Measurements from ENCODE around the gene SP2.

Gene SP2

DNA sequence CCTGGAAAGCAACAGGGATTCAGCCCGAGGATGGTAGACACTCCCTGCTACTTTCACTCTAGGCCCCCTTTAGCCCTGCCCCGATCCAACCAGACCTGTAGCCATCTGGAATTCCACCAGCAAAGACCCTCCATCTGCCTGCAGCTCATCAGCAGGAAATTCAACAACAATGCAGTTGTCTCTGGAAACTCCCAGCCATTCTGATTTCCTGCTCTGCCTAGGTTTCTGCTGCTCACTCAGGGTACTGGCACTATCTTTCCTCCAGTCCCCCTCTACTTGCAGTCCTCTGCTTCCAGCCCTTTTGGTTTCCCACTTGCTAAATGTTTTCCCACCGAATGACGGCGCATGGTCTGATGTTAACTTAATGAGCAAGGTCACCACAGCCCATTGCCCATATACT is 42.4 kb upstream of the SP2 start:
- TF ChIP-seq PAX5 (IDR thresholded peaks at IDR 0.05; ENCODE audit: insufficient read depth, low read length, severe bottlenecking) (no peak), POLR2AphosphoS5 (IDR thresholded peaks at IDR 0.05; ENCODE audit: low read depth, low read length) (no peak), POU2F2 (IDR thresholded peaks at IDR 0.05; ENCODE audit: low read depth, low read length) (no peak), SPI1 (IDR thresholded peaks at IDR 0.05; ENCODE audit: low read depth, low read length) (no peak), POLR2A (IDR thresholded peaks at IDR 0.05; ENCODE audit: low read depth, low read length) (no peak), TAF1 (IDR thresholded peaks at IDR 0.05; ENCODE audit: low read depth, low read length) (no peak)
- FAIRE-seq (no peak), DNase-seq (ENCODE audit: insufficient read length, low spot score) (no peak)

DNA sequence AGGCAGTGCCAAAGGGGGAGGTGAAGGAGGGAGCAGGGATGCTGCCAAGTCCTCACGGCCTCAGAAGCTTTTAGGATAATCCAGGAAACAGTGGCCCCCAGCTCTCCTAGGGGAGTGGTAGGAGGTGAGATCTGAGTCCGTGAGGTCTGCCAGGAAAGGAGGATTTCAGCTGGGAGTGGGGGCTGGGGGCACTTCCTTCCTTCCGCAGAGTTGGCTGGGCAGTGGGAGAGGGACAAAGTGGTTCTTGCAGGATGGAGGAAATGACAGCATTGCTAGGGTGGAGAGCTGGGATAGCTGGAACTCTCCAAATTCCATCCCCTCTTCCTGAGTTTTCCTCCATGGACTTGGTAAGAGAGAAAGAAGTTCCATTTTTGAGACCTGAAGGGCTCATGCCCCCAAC is 40.3 kb upstream of the SP2 start:
- TF ChIP-seq POLR2A (IDR thresholded peaks at IDR 0.05; ENCODE audit: low read depth, low read length): no peak
- DNase-seq (ENCODE audit: insufficient read length, low spot score) (no peak), FAIRE-seq (no peak)

DNA sequence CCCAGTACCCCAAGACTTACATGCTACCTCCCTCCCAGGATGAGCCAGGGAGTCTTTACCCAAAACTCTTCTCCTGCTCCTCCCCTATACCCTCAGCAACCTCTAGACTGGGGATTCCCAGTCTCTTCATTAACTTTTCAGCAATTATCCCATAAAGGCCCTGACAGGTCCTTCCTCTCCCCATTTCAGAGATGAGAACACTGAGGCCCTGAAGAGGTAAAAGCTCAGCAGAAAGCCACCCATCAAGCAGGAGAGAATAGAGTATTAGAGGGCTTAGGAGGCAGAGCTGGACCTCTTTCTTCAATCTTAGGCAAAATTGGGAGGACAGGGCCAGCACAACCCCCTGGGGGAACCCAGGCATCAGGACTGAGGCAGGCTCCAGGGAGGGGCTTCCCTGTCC is 39.2 kb upstream of the SP2 start:
- FAIRE-seq: no peak

DNA sequence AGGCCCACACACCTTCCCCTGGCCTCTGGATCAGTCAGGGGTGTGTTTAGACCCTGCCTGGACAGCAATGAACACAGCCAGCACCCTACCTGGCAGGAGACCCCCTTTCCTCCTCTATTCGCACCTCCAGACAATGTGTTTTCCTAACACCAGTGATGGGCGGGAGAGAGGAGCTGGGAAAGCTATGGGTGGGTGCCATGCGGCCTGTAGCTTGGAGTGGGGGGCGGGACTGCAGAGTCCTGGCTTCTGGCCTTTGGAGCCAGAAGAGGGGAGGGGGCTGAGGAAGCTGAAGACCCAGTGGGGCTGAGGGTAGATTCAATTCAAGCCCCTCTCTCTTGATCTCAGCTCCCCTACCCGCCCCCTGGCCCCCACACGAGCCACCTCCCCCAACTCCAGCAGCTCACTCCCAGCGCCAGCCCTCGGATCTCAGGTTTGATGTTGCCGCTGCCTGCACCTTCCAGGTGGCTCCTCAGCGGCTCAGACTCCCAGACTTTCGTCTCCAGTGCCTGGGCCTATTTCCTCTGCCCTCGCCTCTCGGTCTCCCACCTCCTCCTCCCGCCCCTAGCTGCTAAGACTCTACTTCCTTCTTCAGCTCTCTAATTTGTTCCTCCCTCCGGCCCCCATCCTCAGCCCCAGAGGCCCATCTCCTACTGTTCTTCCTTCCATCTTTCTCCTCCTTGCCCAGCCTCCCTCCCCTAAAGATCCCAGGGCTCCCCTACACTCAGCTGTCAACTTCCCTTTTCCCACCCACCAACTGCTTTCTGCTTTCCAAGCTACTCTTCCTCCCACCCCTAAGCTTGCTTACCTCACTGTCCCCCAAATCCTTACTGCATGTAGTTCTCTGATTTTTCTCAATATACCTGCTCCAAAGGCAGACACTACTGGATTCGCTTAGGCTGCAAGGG is 38.2 kb upstream of the SP2 start:
- TF ChIP-seq POLR2AphosphoS5 (IDR thresholded peaks at IDR 0.05; ENCODE audit: low read depth, low read length) (no peak), PAX5 (IDR thresholded peaks at IDR 0.05; ENCODE audit: insufficient read depth, low read length, severe bottlenecking) (no peak), SPI1 (IDR thresholded peaks at IDR 0.05; ENCODE audit: low read depth, low read length) (no peak), POU2F2 (IDR thresholded peaks at IDR 0.05; ENCODE audit: low read depth, low read length) (no peak), POLR2A (IDR thresholded peaks at IDR 0.05; ENCODE audit: low read depth, low read length) (no peak), TAF1 (IDR thresholded peaks at IDR 0.05; ENCODE audit: low read depth, low read length) (no peak)
- no peak for FAIRE-seq

More for the DNA sequence above, 39.2 kb upstream of the SP2 start:
- no peak for TF ChIP-seq POLR2A (IDR thresholded peaks at IDR 0.05; ENCODE audit: low read depth, low read length)
- TF ChIP-seq POU2F2 (IDR thresholded peaks at IDR 0.05; ENCODE audit: low read depth, low read length): no peak
- no peak for TF ChIP-seq POLR2AphosphoS5 (IDR thresholded peaks at IDR 0.05; ENCODE audit: low read depth, low read length)
- no peak for TF ChIP-seq TAF1 (IDR thresholded peaks at IDR 0.05; ENCODE audit: low read depth, low read length)
- TF ChIP-seq PAX5 (IDR thresholded peaks at IDR 0.05; ENCODE audit: insufficient read depth, low read length, severe bottlenecking): no peak
- TF ChIP-seq SPI1 (IDR thresholded peaks at IDR 0.05; ENCODE audit: low read depth, low read length): no peak
- no peak for DNase-seq (ENCODE audit: insufficient read length, low spot score)

DNA sequence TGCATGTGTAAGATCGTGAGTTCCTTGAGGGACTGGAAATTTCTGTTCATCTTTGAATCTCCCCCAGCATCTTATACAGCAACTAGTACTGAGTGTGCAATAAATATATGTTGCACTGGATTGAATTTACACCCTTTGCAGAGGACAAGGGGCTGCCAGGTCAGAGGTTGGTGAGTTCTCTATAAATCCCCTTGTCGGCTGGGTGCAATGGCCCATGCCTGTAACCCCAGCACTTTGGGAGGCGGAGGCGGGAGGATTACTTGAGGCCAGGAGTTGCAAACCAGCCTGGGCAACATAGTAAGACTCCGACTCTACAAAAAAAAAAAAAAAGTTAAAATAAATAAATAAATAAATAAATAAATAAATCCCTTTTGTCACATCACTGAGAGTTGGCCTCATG is 35.6 kb upstream of the SP2 start:
- DNase-seq (ENCODE audit: insufficient read length, low spot score) (no peak), FAIRE-seq (no peak)
- TF ChIP-seq POLR2A (IDR thresholded peaks at IDR 0.05; ENCODE audit: low read depth, low read length) (no peak), POLR2AphosphoS5 (IDR thresholded peaks at IDR 0.05; ENCODE audit: low read depth, low read length) (no peak), POU2F2 (IDR thresholded peaks at IDR 0.05; ENCODE audit: low read depth, low read length) (no peak), PAX5 (IDR thresholded peaks at IDR 0.05; ENCODE audit: insufficient read depth, low read length, severe bottlenecking) (no peak), SPI1 (IDR thresholded peaks at IDR 0.05; ENCODE audit: low read depth, low read length) (no peak), TAF1 (IDR thresholded peaks at IDR 0.05; ENCODE audit: low read depth, low read length) (no peak)

More for the DNA sequence above, 38.2 kb upstream of the SP2 start:
- no peak for DNase-seq (ENCODE audit: insufficient read length, low spot score)

DNA sequence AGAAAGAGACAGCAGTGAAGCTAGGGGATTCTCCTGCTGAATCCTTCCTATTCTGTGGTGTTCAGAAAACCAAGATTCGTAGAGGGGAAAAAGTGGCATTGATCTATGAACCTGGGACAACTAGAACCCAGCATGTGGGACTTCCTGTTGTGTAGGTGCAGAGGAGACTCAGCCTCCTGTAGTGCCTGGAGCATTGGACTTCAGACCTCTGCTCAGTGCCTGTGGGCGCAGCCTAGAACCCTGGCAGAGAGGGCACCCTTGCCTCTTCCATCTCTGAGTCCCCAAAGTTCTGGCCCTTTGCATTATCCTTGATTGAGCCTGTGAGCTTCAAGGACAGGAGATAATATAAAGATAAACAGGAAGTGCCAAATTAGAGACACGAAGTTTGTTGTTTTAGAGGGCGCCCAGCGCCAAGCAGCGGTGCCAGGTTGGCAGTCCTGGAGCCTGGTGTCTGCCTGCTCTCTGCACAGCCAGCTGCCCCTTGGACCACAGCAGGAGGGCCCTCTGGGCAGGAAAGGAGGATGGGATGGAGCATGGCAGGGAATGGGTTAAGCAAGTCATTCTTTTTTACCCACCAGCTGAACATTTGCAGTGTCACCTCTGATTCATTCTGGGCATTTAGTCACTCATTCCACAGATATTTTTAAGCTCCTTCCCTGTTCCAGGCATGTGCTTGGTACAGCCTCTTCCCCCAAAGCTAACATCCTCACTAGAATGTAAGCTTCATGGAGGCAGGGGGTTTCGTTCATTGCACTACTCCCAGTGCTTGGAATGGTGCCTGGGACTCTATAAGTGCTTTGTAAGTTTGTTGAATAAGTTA is 33.2 kb upstream of the SP2 start:
- no peak for DNase-seq (ENCODE audit: insufficient read length, low spot score)
- TF ChIP-seq SPI1 (IDR thresholded peaks at IDR 0.05; ENCODE audit: low read depth, low read length) (peak; percentile 9; the same call in 1 of the 2 replicates), POU2F2 (IDR thresholded peaks at IDR 0.05; ENCODE audit: low read depth, low read length) (no peak)
- no peak for FAIRE-seq

DNA sequence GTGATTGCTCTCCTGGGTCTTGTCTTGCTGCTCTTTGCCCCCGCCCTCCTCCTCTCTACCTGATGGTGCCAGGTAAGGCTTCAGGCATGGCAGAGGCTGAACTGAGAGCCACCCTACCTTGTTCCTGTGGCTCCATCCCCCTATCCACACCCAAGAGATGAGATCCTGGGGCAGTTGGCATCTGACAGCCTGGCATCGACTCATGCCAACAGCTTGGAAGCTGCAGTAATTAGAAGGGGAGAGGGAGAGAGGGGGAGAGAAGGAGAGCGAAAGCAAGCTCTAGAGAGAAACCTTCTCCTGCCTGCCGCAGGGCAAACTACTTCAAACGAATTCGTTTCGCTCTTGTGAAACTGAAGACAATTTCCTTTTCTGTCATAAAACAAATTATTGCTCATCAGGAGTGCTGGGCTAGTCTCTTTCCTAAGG is 31.2 kb upstream of the SP2 start:
- DNase-seq (ENCODE audit: insufficient read length, low spot score): no peak
- no peak for TF ChIP-seq PAX5 (IDR thresholded peaks at IDR 0.05; ENCODE audit: insufficient read depth, low read length, severe bottlenecking)
- no peak for TF ChIP-seq POLR2A (IDR thresholded peaks at IDR 0.05; ENCODE audit: low read depth, low read length)
- no peak for FAIRE-seq

DNA sequence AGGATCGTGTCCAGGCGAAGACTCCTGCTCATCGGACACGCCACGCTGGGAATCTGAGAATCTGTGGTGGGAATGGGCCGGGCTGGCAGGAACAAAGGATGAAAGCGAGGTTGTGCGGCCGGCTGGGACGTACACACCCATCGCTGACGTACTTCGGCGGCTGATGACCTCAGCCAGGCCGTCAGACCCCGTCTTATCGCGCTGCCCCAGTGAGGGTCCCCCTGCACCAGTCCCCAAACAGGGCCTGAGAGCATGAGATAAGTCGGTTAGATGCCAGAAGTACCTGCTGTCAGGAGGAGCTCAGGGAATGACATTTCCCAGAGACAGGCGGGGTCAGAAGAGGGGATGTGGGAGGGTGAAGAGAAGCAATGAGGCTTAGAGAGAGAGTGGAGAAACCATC is 29.1 kb upstream of the SP2 start:
- TF ChIP-seq TAF1 (IDR thresholded peaks at IDR 0.05; ENCODE audit: low read depth, low read length) (no peak), PAX5 (IDR thresholded peaks at IDR 0.05; ENCODE audit: insufficient read depth, low read length, severe bottlenecking) (no peak), POLR2AphosphoS5 (IDR thresholded peaks at IDR 0.05; ENCODE audit: low read depth, low read length) (no peak), SPI1 (IDR thresholded peaks at IDR 0.05; ENCODE audit: low read depth, low read length) (no peak), POLR2A (IDR thresholded peaks at IDR 0.05; ENCODE audit: low read depth, low read length) (no peak), POU2F2 (IDR thresholded peaks at IDR 0.05; ENCODE audit: low read depth, low read length) (no peak)
- FAIRE-seq (no peak), DNase-seq (ENCODE audit: insufficient read length, low spot score) (no peak)

DNA sequence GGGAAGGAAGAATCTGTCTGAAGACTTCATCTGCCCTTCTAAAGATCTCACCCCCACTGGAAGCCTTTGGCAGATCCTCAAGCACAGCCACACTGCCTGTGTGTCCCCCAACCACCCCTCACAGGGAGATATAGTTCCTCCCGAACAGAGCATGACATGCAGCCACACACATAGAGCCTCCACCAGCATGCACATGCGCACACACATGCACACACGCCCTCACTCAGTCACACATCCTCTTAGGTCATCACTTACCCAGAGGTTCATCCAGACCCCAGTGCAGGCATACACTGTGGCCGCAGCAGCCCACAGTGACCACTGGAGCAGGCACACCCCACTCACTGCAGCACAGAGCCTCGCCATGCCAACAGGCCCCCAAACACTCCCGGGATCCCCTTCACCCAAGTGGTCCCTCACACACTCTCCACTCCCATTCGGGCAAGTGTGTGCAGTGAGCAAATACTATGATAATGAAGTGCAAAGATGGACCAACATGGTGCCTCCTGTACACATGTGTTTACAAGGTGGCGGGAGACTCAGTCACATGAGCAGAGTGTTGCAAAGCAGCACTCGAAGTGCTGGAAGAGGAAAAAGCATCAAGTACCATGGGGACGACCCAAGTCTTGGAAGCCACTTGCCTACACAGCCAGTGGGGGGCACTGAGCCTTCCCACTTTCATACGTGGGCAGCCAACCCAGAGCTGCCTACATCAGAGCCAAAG is 28.1 kb upstream of the SP2 start:
- DNase-seq (ENCODE audit: insufficient read length, low spot score) (no peak), FAIRE-seq (no peak)
- TF ChIP-seq POLR2A (IDR thresholded peaks at IDR 0.05; ENCODE audit: low read depth, low read length): no peak
- no peak for TF ChIP-seq PAX5 (IDR thresholded peaks at IDR 0.05; ENCODE audit: insufficient read depth, low read length, severe bottlenecking)
- no peak for TF ChIP-seq POLR2AphosphoS5 (IDR thresholded peaks at IDR 0.05; ENCODE audit: low read depth, low read length)
- no peak for TF ChIP-seq TAF1 (IDR thresholded peaks at IDR 0.05; ENCODE audit: low read depth, low read length)
- TF ChIP-seq SPI1 (IDR thresholded peaks at IDR 0.05; ENCODE audit: low read depth, low read length): no peak
- no peak for TF ChIP-seq POU2F2 (IDR thresholded peaks at IDR 0.05; ENCODE audit: low read depth, low read length)

Measured in GM12891 (cell line).